HG03097 (cell line): ENCODE results near the gene CNKSR1.

Source experiments
- ATAC-seq: cut with Tn5 transposase; IDR thresholded peaks from one replicate; pipeline ENCODE4 v1.9.1; 2021; ENCODE audit not compliant: unreplicated experiment, low FRiP score

The CNKSR1 gene

DNA sequence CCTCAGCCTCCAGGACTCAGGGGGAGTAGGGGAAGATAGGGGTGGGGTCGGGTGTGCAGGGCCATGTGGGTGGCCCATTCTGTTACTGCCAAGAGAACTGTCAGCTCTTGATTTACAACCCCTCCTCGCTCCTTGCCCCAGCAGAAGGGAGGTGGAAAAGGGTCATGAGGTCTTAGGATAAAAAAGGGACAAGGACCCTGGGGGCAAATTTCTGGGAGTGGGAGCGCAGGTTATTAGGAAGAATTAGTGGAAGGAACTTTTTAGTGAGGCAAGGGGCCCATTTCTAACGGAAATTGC is 17.6 kb upstream of the CNKSR1 start:
- no peak for ATAC-seq

DNA sequence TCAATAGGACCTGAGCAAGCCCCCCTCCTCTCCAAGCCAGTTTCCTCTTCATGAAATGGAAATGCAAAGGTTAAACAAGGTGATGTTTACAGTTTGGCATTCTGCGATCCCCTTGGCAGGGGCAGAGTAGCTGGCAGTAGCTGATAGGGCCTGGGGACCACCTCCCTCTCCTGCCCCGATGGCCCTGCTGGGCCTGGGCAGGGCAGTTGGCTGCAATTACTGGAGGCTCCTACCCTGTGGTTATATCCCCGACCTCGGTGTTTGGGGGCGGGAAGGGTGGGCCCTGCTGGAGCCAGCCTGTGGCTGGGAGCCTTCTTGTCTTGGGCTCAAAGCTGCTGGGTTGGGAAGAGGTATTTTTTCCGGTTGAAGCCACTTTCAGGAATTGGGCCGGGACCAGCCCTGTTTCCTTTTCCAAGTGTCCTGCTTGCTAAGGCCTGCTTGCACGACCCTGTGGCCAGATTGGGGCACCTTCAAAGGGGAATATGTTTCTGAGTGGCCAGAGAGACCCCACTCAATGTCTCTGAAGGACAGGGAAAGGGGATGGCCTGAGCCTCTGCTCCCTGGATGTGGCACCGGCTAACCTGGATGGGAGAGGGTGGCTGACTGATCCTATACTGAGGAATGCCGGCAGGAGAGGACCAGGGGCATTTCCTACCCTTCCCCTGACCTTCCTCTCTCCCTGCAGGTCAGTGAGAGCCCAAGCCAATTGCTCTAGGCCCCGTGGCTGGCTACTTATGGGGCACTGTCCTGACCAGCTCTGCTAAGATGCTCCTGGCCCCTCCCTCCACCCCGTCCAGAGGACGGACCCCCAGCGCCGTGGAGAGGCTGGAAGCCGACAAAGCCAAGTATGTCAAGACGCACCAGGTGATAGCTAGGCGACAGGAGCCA is 16.5 kb upstream of the CNKSR1 start:
- no peak for ATAC-seq

DNA sequence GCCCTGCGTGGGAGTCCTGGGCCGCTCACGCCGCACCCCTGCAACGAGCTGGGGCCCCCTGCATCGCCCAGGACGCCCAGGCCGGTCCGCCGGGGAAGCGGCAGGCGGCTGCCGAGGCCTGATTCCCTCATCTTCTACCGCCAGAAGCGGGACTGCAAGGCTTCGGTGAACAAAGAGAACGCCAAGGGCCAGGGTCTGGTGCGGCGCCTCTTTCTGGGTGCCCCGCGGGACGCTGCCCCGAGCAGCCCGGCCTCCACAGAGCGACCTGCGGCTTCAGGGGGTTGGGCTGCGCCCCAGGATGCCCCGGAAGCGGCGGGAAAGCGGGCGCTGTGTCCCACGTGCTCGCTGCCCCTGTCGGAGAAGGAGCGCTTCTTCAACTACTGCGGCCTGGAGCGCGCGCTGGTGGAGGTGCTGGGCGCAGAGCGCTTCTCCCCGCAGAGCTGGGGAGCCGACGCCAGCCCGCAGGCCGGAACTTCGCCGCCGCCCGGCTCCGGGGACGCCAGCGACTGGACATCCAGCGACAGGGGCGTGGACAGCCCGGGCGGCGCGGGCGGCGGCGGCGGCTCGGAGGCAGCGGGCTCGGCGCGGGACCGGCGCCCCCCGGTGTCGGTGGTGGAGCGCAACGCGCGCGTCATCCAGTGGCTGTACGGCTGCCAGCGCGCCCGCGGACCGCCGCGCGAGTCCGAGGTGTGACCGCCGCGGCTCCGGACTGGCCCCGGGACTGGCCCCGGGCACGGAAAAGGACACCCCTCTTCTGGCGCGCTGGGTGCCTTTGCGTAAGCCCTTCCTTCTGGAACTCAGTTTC is 15.7 kb upstream of the CNKSR1 start:
- no peak for ATAC-seq

DNA sequence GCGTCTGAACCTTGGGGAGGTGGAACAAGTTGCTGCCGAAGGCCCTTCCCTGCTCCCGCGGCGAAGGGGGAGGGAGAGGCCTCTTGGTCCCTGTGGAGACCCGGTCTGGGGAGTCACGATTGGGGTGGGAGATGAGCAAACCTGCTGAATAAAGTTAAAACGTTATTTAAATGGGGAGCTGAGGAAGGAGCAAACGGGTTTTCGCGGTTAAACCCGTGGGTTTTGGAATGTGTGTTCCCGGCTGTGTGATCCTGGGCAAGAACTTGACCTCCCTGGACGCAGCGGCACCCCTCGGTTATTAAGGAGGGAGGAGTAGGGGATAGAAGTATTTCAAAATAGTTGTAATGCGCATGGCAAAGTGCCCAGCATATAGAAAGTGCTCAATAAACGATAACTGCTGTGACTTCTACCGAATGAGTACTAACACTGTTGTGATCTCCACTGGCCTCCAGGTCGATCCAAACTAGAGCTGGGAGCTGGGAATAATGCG is 15.0 kb upstream of the CNKSR1 start:
- no peak for ATAC-seq

DNA sequence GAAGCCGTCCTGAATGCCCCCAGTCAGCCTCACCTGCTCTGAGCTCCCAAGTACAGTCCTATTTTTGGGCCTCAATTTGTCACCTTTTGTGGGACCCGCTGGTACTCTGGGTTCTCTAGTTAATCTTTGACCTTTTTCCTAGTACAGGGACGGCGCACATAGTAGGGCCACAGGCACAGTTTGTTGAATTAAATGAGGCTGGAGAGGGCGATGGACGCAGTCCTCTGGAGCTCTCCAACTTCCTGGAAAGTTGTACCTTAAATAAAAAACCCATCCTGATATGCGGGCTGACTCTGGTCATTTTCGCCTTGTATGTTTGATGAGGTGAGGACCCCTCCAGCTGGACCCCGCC is 13.6 kb upstream of the CNKSR1 start:
- no peak for ATAC-seq

DNA sequence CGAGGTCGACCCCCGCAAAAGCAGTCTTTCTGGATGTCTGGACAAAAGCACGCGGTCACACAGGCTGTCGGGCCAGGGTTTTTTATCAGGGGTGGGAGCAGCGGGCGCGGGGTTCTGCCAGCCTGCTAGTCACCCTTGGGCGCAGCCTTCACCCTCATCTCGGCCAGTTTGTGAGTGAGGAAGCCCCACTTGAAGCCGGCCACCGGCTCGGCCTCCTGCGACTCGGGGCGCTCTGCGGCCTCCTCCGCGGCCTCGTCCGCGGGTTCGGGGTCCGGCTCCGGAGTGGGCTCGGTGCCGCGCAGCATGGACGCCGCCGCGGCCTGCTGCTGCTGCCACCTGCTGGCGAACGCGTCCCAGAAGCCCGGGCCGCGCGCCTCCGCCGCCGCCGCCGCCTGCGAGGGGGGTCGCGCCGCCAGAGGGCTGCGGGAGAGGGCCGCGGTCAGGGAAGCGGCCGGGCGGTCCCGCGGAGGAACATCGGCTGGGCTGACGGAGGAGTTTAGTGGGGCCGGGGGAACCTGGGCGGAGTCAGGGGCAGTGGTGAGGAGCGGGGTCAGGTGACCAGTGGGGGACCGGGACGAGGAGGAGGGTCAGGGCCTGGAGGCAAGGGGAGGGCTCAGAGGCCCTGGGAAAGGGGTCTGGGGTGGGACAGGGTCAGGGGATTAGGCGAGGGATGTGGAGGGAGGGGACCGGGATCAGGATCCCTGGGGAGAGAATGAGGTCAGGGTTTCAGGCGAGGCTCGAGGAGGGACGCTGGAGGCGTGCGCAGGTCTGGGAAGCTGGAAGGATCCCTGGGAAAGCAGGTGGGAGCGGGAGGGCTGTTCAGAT is 13.0 kb upstream of the CNKSR1 start:
- ATAC-seq = no peak

DNA sequence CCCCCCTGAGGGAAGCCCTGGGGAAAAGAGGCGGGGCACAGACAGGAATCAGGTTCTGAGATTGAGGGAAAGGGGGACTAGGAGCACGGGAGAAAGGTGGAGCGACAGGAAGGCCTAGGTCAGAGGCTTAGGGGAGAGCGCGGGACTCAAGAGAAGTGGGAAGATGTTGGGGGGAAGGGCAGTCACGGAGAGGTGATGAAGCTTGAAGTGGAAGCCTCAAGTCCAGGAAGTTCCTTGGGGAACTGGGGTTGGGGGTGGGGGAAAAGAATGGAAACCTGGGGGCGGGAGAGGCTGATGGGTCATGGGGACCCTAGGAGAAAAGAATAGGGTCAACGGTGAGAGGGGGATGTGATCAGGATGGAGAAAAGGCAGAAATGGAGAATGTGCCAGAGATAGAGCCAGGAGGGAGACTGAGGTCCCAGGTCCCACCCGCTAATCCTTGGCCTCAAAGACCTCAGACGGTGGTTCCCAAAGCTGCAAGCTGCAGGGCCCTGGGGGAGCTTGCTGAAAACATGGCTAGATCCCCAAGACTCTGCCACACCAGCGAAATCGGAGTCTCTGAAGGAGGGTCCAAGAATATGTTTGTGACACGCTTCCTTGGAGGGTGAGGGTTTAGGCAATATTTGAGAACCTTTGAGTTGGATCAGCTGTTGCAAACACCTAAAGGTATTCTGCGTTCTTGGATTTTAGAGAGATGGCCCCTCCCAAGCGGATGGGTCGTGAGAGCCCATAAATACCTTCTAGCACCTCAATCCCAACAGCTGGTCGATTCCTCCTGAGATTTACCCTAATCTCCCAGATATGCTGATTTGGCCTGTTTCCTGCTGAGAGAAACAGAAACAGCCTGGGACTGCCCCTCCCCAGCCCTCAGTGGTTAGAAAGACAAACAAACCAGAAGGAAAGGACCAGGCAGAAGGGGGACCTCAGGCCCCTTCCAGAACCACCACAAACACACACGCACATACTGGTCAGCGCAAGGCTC is 12.1 kb upstream of the CNKSR1 start:
- ATAC-seq = no peak

DNA sequence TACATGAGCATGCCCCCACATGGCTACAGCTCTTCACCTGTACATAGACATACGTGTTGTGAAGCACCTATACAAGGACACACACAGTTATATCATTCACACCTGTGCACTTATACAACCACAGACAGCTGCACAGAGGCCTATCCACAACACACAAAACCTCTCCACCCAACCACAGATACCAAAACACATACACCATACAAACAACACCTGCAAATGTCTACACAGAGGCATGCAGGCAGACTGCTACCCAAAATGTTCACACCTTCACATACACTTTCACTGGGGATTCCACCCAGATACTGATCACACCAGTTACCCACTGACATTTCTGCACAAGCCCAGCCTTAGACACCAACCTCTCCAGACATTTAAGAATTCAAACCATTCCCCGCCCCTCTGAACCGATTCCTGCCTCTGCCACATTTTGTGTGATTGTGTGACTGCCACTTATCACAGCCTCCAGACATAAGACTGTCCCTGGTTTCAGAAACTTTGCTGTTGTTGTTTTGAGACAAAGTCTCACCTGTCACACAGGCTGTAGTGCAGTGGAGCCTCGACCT is 10.5 kb upstream of the CNKSR1 start:
- ATAC-seq = no peak

DNA sequence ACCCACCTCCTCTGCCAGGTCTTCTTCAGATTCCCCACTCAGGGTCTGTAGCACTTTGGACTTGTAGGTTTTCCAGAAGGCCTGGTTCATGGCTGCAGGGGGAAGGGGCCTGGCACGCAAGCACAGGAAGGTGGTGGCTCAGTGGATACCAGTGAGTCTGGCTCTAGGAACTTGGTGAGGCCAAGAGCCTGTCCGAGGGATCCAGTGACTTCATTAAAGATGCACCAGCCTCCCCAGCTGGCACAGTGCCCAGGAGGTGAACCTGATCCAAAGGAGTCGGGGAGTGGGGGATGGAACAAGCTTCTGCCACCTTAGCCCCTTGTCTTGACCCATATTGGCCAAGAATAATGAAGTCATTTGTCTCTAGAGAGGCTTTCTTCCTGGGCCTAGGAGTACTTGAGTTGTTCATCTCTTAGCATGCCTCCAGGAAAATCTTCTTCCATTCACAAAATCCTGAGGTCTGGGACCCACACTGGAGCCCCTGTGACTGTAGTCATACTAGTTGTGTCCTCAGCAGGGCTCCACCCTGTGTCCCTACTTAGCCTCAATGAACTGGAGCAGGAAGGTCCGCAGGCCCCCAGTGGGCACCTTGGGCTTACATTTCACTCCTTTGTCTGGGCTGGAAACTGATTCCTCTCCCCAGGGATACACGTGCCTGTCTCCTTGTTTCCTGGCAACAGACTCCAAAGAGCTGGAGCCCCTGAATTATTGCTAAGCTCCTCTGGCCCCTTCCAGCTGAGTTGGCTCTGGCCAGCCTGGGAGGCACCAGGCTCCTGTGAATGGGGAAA is 8.7 kb upstream of the CNKSR1 start, which contains the start of gene C1orf232:
Gene C1orf232 (minus strand): TSS at position 554 of the 788 bp plus-strand sequence. CDS start 464 bp downstream, at position 90.
- no peak for ATAC-seq

DNA sequence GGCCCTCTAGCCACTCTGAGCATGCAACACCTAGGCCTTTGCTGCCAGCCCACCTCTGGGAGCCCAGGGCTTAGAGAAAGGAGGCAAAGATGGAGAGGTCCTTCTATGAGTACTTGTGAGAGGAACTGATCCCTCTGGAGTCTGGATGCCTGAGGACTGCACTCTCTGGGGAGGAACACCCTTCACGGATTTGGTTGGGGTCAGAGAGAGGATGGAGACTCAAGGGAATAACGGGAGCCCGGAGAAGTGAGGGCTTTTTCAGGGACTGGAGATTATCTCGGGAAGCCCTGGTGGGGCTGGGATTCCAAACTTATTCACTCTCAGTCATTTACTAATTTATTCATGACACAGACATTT is 8.1 kb upstream of the CNKSR1 start:
- no peak for ATAC-seq

DNA sequence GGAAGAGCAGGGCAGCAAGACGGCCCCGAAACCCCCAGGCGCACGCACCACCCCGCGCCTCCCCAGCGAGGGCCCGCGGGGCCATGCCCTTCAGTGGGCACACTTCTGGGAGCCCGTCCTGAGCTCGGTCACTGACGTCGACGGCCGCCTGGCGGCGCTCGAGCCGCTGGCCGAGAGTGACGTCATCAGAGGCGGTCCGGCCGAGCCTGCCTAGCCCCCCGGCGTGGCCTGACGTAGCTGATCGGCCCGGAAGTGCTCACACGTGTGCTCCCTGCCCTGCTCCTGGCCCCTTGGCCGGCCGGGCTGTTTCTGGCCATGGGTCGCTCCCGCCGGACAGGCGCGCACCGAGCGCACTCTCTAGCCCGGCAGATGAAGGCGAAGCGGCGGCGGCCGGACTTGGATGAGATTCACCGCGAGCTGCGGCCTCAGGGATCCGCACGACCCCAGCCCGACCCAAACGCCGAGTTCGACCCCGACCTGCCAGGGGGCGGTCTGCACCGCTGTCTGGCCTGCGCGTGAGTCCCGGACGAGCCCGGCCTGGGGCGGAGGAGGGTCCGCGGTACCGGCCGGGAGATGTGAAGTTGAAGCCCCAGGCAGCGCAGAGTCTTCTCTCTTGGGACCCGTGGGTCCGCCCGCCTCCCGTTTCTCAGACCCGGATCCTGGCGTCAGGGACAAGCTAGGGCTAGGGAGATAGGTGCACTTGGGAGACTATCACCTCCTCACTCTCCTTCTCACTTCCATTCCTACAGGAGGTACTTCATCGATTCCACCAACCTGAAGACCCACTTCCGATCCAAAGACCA is 7.4 kb upstream of the CNKSR1 start, which contains the start of gene ZNF593:
Gene ZNF593 (plus strand): TSS at position 240 of the 803 bp plus-strand sequence. CDS start 76 bp downstream, at position 316.
- peak; percentile 90 for ATAC-seq

DNA sequence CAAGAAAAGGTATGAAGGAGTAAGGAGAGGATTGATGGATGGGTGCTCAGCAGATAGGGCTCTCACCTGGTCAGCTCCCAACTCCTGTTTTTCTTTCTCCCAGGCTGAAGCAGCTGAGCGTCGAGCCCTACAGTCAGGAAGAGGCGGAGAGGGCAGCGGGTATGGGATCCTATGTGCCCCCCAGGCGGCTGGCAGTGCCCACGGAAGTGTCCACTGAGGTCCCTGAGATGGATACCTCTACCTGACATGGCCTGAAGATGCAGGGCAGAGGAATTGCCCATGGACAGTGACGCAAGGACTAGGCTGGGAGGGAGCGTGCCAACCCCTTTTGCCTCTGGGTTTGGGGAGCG is 6.8 kb upstream of the CNKSR1 start:
- ATAC-seq = no peak

DNA sequence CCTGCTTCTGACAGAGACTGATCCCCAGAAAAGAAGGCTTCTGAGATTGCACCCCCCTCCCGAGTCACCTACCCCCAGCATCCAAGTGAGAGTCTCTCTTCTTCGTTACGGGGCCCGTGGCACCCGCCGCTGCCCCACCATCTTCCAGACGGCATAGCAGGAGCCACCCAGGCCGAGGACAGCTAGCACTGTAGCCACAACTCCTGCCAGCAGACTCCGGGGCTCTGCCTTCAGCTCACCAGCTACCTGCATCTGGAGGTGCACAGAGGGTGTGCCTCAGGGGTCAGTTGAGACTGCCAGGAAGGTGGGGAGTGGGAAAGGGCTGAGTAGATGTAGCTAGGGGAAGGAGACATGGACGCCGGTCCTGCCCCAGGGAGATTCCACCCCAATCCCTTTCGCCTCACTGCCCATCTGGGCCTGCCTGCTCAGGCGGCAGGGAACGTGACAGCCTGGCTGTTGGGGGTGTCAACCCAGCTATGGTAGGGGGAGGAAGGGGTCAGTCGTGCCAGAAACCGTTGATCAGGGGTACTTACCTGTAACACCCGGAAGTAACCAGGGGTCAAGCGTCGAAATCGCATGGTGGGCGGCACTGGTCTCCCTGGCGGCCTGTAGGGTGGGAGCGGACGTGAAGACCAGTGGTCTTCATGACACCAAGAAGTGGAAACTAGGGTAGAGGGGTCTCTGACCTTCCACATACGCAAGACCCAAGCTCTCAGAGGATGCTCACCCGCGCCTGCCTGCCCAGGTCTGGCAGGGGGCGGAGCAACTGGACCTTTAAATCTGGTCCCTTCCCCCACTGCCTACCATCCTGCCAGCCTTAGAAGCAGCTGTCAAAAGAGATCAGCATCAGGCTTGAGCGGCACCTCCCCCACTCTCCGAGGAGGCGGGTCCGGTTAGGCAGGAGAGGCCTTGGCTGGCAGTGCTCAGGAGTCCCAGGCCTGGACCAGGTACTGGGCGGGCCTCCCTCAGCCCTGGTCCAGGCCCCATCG is 5.9 kb upstream of the CNKSR1 start, which contains the start of gene ZNF593OS:
Gene ZNF593OS (minus strand): TSS at position 749 of the 989 bp plus-strand sequence. CDS start 171 bp downstream, at position 578.
- ATAC-seq = no peak

DNA sequence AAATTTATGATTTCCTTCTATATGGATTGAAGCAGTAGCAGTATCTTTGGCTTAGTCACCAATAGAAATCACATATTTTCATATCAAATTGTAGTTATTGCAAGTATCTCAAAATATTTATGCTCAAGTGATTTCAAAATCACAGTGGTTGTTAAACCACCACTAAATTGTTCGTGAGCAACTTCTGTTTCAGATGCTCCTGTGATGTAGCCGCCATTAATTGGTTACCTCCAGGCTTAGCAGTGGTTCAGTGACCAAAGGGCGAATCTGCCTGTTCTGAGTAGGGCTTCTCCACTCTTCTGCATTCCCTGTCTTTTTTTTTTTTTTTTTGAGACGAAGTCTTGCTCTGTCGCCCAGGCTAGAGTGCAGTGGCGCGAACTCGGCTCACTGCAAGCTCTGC is 1.9 kb upstream of the CNKSR1 start:
- no peak for ATAC-seq

DNA sequence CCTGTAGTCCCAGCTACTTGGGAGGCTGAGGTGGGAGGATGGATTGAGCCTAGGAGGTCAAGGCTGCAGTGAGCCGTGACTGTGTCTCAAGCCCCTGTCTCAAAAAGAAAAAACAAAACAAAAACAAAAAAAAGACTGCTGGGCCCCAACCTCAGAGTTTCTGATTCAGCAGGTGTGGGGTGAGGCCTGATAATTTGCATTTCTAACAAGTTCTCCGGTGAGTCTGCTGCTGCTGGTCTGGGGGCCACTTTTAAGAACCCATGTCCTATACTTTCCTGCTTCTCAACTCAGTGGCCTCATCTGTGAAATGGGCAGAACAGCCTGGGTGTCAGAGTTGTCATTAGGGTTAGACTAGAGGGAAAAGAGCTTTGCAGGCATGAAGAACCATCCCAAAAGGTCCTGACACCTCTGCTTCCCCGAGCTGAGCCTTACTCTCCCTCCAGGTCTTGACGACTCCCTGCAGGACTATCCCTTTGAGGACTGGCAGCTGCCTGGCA is 2.8 kb downstream of the CNKSR1 start:
- ATAC-seq = no peak

DNA sequence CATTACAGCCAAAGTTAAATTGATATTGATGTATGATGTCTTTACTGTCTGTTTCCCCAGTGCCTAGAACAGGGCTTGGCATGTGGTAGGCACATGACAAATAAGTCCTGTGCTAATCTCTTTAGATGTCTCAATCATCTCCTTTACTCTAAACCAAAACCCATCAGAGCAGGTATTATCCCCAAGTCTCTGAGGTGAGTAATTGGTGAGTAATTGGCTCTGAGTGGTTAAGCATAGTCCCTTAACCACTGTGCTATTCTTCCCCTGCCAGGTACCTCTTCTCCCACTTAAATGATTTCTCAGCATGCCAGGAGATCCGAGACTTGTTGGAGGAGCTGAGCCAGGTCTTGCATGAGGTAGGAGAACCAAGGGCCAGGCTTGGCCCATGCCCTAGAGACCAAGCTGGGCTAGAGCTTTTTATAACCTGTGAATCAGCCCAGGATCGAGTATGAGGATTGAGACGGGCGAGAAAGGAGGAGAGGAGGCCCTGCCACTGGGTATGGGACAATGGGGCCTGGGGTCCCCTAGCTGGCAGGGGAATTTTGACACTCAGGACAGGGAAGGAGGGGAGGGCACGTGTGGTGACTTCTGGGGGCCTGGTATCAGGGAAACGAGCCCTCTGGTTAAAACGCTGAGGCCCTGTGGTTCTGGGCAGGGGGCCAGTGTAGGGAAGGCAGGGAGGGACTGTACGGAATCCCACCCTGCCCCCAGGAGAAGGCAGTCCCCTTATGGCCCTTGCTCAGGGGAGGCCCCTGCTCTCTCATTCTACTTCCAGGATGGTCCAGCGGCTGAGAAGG is 4.5 kb downstream of the CNKSR1 start:
- ATAC-seq = no peak
